ENCODE measurements around the gene PTCSC3. TPM values are rescaled to one million over a fixed set of nuclear protein-coding genes. Genes with fewer than 3 reads are reported as not detected.

Gene PTCSC3
- total RNA-seq, 1 experiment from 2014 or later: not detected

- H3K9me3 ChIP-seq (ENCODE audit: low read length): no peaks in the 10 kb centered on the region
- no peaks in the 10 kb centered on the region for H3K79me2 ChIP-seq (ENCODE audit: low read length)
- no peak overlapping the region for H3K4me3 ChIP-seq (ENCODE audit: low read length)
- no peak overlapping the region for H3K27ac ChIP-seq (ENCODE audit: low read length)
- H4K20me1 ChIP-seq (ENCODE audit: insufficient read depth, low read depth, low read length): no peaks in the 10 kb centered on the region
- DNase-seq: no peak
- 0 out of 2 replicates have a peak, but pooled peaks cover 3% of the 10 kb centered on the region for H3K4me1 ChIP-seq (ENCODE audit: low read length)
- no peak overlapping the region for H3K9ac ChIP-seq (ENCODE audit: low read length)
- no peaks in the 10 kb centered on the region for H3K27me3 ChIP-seq (ENCODE audit: low read length)
- no peak overlapping the region for H3K4me2 ChIP-seq (ENCODE audit: low read depth, low read length, poor library complexity, severe bottlenecking)
- no peaks in the 10 kb centered on the region for H3K9me2 ChIP-seq (replicated peaks; ENCODE audit: insufficient read depth, low read length)
- no peak overlapping the region for H2AFZ ChIP-seq (ENCODE audit: low read length)
- H3K36me3 ChIP-seq (ENCODE audit: insufficient read depth, low read length): no peaks in the 10 kb centered on the region
Measured at GRCh38 chr14:36194663-36195062, 18.1 kb upstream of the PTCSC3 start.

- Histone ChIP-seq H3K79me2 (ENCODE audit: low read length) (no peaks in the 10 kb centered on the region), H4K20me1 (ENCODE audit: insufficient read depth, low read depth, low read length) (no peaks in the 10 kb centered on the region), H3K27me3 (ENCODE audit: low read length) (no peaks in the 10 kb centered on the region), H3K9me3 (ENCODE audit: low read length) (no peaks in the 10 kb centered on the region), H3K9me2 (replicated peaks; ENCODE audit: insufficient read depth, low read length) (no peaks in the 10 kb centered on the region), H3K36me3 (ENCODE audit: insufficient read depth, low read length) (no peaks in the 10 kb centered on the region), H3K9ac (ENCODE audit: low read length) (no peak overlapping the region), H3K27ac (ENCODE audit: low read length) (no peak overlapping the region), H3K4me1 (ENCODE audit: low read length) (0 out of 2 replicates have a peak, but pooled peaks cover 3% of the 10 kb centered on the region), H2AFZ (ENCODE audit: low read length) (no peak overlapping the region), H3K4me2 (ENCODE audit: low read depth, low read length, poor library complexity, severe bottlenecking) (no peak overlapping the region), H3K4me3 (ENCODE audit: low read length) (no peak overlapping the region)
- DNase-seq: no peak
Measured at GRCh38 chr14:36192530-36192929, 16.0 kb upstream of the PTCSC3 start.

- no peaks in the 10 kb centered on the region for H3K9me2 ChIP-seq (replicated peaks; ENCODE audit: insufficient read depth, low read length)
- H3K4me2 ChIP-seq (ENCODE audit: low read depth, low read length, poor library complexity, severe bottlenecking): no peak overlapping the region
- no peak for DNase-seq
- H3K79me2 ChIP-seq (ENCODE audit: low read length): no peaks in the 10 kb centered on the region
- H3K4me3 ChIP-seq (ENCODE audit: low read length): no peak overlapping the region
- no peaks in the 10 kb centered on the region for H3K9me3 ChIP-seq (ENCODE audit: low read length)
- H3K9ac ChIP-seq (ENCODE audit: low read length): no peak overlapping the region
- peaks cover 16% of the 10 kb centered on the region for H3K4me1 ChIP-seq (ENCODE audit: low read length)
- H4K20me1 ChIP-seq (ENCODE audit: insufficient read depth, low read depth, low read length): no peaks in the 10 kb centered on the region
- no peaks in the 10 kb centered on the region for H3K36me3 ChIP-seq (ENCODE audit: insufficient read depth, low read length)
- H3K27ac ChIP-seq (ENCODE audit: low read length): no peak overlapping the region
- no peak overlapping the region for H2AFZ ChIP-seq (ENCODE audit: low read length)
- H3K27me3 ChIP-seq (ENCODE audit: low read length): no peaks in the 10 kb centered on the region
Measured at GRCh38 chr14:36183402-36183801, 6.9 kb upstream of the PTCSC3 start.

GRCh38 chr14:36181417-36181816, 4.9 kb upstream of the PTCSC3 start:
- no peaks in the 10 kb centered on the region for H3K27me3 ChIP-seq (ENCODE audit: low read length)
- H3K9me2 ChIP-seq (replicated peaks; ENCODE audit: insufficient read depth, low read length): no peaks in the 10 kb centered on the region
- no peaks in the 10 kb centered on the region for H4K20me1 ChIP-seq (ENCODE audit: insufficient read depth, low read depth, low read length)
- H3K9ac ChIP-seq (ENCODE audit: low read length): no peak overlapping the region
- no peak overlapping the region for H3K27ac ChIP-seq (ENCODE audit: low read length)
- H2AFZ ChIP-seq (ENCODE audit: low read length): no peak overlapping the region
- no peaks in the 10 kb centered on the region for H3K36me3 ChIP-seq (ENCODE audit: insufficient read depth, low read length)
- H3K79me2 ChIP-seq (ENCODE audit: low read length): no peaks in the 10 kb centered on the region
- DNase-seq: no peak
- H3K9me3 ChIP-seq (ENCODE audit: low read length): no peaks in the 10 kb centered on the region
- H3K4me3 ChIP-seq (ENCODE audit: low read length): no peak overlapping the region
- H3K4me2 ChIP-seq (ENCODE audit: low read depth, low read length, poor library complexity, severe bottlenecking): no peak overlapping the region
- H3K4me1 ChIP-seq (ENCODE audit: low read length): peaks cover 16% of the 10 kb centered on the region

- H3K9me3 ChIP-seq (ENCODE audit: low read length): no peaks in the 10 kb centered on the region
- DNase-seq: no peak
- no peaks in the 10 kb centered on the region for H3K27me3 ChIP-seq (ENCODE audit: low read length)
- H2AFZ ChIP-seq (ENCODE audit: low read length): no peak overlapping the region
- no peaks in the 10 kb centered on the region for H3K9me2 ChIP-seq (replicated peaks; ENCODE audit: insufficient read depth, low read length)
- H3K9ac ChIP-seq (ENCODE audit: low read length): no peak overlapping the region
- H3K4me2 ChIP-seq (ENCODE audit: low read depth, low read length, poor library complexity, severe bottlenecking): no peak overlapping the region
- H3K36me3 ChIP-seq (ENCODE audit: insufficient read depth, low read length): no peaks in the 10 kb centered on the region
- H3K4me1 ChIP-seq (ENCODE audit: low read length): peaks cover 7% of the 10 kb centered on the region; the same call in 1 of the 2 replicates
- no peaks in the 10 kb centered on the region for H4K20me1 ChIP-seq (ENCODE audit: insufficient read depth, low read depth, low read length)
- H3K27ac ChIP-seq (ENCODE audit: low read length): no peak overlapping the region
- no peaks in the 10 kb centered on the region for H3K79me2 ChIP-seq (ENCODE audit: low read length)
- H3K4me3 ChIP-seq (ENCODE audit: low read length): no peak overlapping the region
Measured at GRCh38 chr14:36177489-36177888, 967 bp upstream of the PTCSC3 start.

- Histone ChIP-seq H4K20me1 (ENCODE audit: insufficient read depth, low read depth, low read length) (no peaks in the 10 kb centered on the region), H3K36me3 (ENCODE audit: insufficient read depth, low read length) (no peaks in the 10 kb centered on the region), H3K27ac (ENCODE audit: low read length) (no peak overlapping the region), H3K4me1 (ENCODE audit: low read length) (peaks cover 7% of the 10 kb centered on the region; the same call in 1 of the 2 replicates), H3K9ac (ENCODE audit: low read length) (no peak overlapping the region), H2AFZ (ENCODE audit: low read length) (no peak overlapping the region), H3K9me3 (ENCODE audit: low read length) (no peaks in the 10 kb centered on the region), H3K79me2 (ENCODE audit: low read length) (no peaks in the 10 kb centered on the region), H3K9me2 (replicated peaks; ENCODE audit: insufficient read depth, low read length) (no peaks in the 10 kb centered on the region), H3K27me3 (ENCODE audit: low read length) (no peaks in the 10 kb centered on the region), H3K4me2 (ENCODE audit: low read depth, low read length, poor library complexity, severe bottlenecking) (no peak overlapping the region), H3K4me3 (ENCODE audit: low read length) (no peak overlapping the region)
- no peak for DNase-seq
Measured at GRCh38 chr14:36174767-36175424, 1.6 kb downstream of the PTCSC3 start.

- no peak for DNase-seq
- Histone ChIP-seq H3K36me3 (ENCODE audit: insufficient read depth, low read length) (no peaks in the 10 kb centered on the region), H3K9me2 (replicated peaks; ENCODE audit: insufficient read depth, low read length) (no peaks in the 10 kb centered on the region), H3K9ac (ENCODE audit: low read length) (no peak overlapping the region), H3K4me2 (ENCODE audit: low read depth, low read length, poor library complexity, severe bottlenecking) (no peak overlapping the region), H3K4me3 (ENCODE audit: low read length) (no peak overlapping the region), H3K27me3 (ENCODE audit: low read length) (no peaks in the 10 kb centered on the region), H3K9me3 (ENCODE audit: low read length) (no peaks in the 10 kb centered on the region), H3K27ac (ENCODE audit: low read length) (no peak overlapping the region), H2AFZ (ENCODE audit: low read length) (no peak overlapping the region), H4K20me1 (ENCODE audit: insufficient read depth, low read depth, low read length) (no peaks in the 10 kb centered on the region), H3K4me1 (ENCODE audit: low read length) (no peaks in the 10 kb centered on the region), H3K79me2 (ENCODE audit: low read length) (no peaks in the 10 kb centered on the region)
Measured at GRCh38 chr14:36173161-36173560, 3.4 kb downstream of the PTCSC3 start.

GRCh38 chr14:36171607-36172006, 4.9 kb downstream of the PTCSC3 start:
- Histone ChIP-seq H3K9me2 (replicated peaks; ENCODE audit: insufficient read depth, low read length) (no peaks in the 10 kb centered on the region), H3K36me3 (ENCODE audit: insufficient read depth, low read length) (no peaks in the 10 kb centered on the region), H4K20me1 (ENCODE audit: insufficient read depth, low read depth, low read length) (no peaks in the 10 kb centered on the region), H3K27me3 (ENCODE audit: low read length) (no peaks in the 10 kb centered on the region), H3K9me3 (ENCODE audit: low read length) (no peaks in the 10 kb centered on the region), H3K4me2 (ENCODE audit: low read depth, low read length, poor library complexity, severe bottlenecking) (no peak overlapping the region), H3K4me3 (ENCODE audit: low read length) (no peak overlapping the region), H3K4me1 (ENCODE audit: low read length) (no peaks in the 10 kb centered on the region), H3K27ac (ENCODE audit: low read length) (no peak overlapping the region), H3K9ac (ENCODE audit: low read length) (no peak overlapping the region), H2AFZ (ENCODE audit: low read length) (no peak overlapping the region), H3K79me2 (ENCODE audit: low read length) (no peaks in the 10 kb centered on the region)
- no peak for DNase-seq

Measured in Karpas-422 (cell line).